ENCODE results near the gene ZNF524.

ZNF524 gene

GRCh38 chr19:55611300-55611982, 11.4 kb downstream of the ZNF524 start:
- no peak for DNase-seq (ENCODE audit: low spot score)
- no peak for TF ChIP-seq CTCF (IDR thresholded peaks at IDR 0.05)
- H3K4me3 ChIP-seq: no peak overlapping the region
- no peak overlapping the region for H3K27ac ChIP-seq

DNA sequence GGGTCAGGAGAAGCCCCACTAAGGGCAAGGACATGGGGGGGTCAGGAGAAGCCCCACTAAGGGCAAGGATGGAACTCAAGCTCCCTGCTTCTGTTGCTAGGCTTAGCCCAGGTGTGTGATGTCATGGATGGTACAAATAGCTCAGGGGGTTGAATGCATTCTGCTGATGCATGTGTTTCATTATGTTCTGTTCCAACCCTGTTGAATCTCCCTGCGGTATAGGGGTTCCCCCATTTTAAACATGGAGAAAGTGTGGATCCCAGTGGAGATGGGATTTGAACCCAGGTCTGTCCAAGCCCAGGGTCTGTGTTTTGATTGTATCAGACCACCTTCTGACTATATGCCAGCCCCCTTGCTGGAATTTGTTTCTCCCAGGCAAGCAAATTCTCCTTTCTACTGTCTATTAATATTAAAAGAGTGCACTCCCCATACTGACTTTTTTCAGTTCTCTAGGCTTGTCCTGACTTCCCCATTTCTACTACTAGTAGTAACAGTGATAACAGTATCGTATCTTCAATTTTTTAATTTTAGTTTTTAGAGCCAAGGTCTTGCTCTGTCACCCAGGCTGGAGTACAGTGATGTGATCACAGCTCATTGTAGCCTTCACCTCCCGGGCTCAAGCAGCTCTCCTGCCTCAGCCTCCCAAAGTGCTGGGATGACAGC, 12.0 kb downstream of the ZNF524 start:
- no peak for DNase-seq (ENCODE audit: low spot score)
- H3K27ac ChIP-seq: no peak overlapping the region
- no peak for TF ChIP-seq CTCF (IDR thresholded peaks at IDR 0.05)
- no peak overlapping the region for H3K4me3 ChIP-seq

DNA sequence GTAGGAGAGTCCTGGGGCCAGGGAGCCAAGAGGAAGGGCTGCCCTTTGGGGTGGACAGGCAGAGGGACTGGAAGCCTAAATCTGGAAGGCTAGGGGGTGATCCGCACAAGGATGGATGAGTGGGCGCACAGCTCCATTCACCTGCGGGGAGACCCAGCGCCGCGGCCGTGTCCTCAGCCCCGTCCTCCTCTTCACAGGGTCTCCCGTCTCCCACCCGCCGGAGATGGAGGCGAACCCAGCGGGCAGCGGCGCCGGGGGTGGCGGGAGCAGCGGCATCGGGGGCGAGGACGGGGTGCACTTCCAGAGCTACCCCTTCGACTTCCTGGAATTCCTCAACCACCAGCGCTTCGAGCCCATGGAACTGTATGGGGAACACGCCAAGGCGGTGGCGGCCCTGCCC, 13.3 kb downstream of the ZNF524 start:
- TF ChIP-seq CTCF (IDR thresholded peaks at IDR 0.05): no peak
- Histone ChIP-seq H3K4me3 (no peak overlapping the region), H3K27ac (no peak overlapping the region)
- DNase-seq (ENCODE audit: low spot score): no peak

GRCh38 chr19:55613930-55614710, 14.0 kb downstream of the ZNF524 start:
- Histone ChIP-seq H3K4me3 (no peak overlapping the region), H3K27ac (no peak overlapping the region)
- no peak for DNase-seq (ENCODE audit: low spot score)
- TF ChIP-seq CTCF (IDR thresholded peaks at IDR 0.05): no peak

- no peak for DNase-seq (ENCODE audit: low spot score)
- H3K4me3 ChIP-seq: no peak overlapping the region
- no peak for TF ChIP-seq CTCF (IDR thresholded peaks at IDR 0.05)
- H3K27ac ChIP-seq: no peak overlapping the region
Measured at GRCh38 chr19:55614711-55615542, 14.8 kb downstream of the ZNF524 start.

DNA sequence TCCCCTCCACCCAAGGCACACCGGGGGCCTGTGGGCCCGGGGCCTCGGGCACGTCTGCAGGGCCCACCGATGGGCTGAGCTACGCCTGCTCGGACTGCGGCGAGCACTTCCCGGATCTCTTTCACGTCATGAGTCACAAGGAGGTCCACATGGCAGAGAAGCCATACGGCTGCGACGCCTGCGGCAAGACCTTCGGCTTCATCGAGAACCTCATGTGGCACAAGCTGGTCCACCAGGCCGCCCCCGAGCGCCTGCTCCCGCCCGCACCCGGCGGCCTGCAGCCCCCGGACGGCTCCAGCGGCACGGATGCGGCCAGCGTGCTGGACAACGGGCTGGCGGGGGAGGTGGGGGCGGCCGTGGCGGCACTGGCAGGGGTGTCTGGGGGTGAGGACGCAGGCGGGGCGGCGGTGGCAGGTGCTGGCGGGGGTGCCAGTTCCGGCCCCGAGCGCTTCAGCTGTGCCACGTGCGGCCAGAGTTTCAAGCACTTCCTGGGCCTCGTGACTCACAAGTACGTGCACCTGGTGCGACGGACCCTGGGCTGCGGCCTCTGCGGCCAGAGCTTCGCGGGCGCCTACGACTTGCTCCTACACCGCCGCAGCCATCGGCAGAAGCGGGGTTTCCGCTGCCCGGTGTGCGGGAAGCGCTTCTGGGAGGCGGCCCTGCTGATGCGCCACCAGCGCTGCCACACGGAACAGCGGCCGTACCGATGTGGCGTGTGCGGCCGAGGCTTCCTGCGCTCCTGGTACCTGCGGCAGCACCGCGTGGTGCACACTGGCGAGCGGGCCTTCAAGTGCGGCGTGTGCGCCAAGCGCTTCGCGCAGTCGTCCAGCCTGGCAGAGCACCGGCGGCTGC, 15.7 kb downstream of the ZNF524 start:
- DNase-seq (ENCODE audit: low spot score): no peak
- TF ChIP-seq CTCF (IDR thresholded peaks at IDR 0.05): no peak
- no peak overlapping the region for H3K27ac ChIP-seq
- no peak overlapping the region for H3K4me3 ChIP-seq

Data from coronary artery (tissue), 2 donors.